AG20443 (cell line): ENCODE results near the gene GAA.
"Not testable (repeated sequence)": the region's sequence is repeated elsewhere in the genome, so short reads cannot be mapped to it uniquely, and the experiment has no call there.

ENCODE experiments used
- DNase-seq: peaks from one replicate; pipeline ENCODE4 v3.0.0; 2012; ENCODE audit warnings: low spot score, mixed read lengths

The GAA gene

GRCh38 chr17:80083136-80083661, 18.2 kb upstream of the GAA start:
- DNase-seq = no peak

GRCh38 chr17:80084773-80085172, 16.6 kb upstream of the GAA start:
- no peak for DNase-seq

- DNase-seq = no peak
Measured at GRCh38 chr17:80086081-80086480, 15.3 kb upstream of the GAA start.

GRCh38 chr17:80086616-80087015, 14.8 kb upstream of the GAA start:
- no peak for DNase-seq

GRCh38 chr17:80087346-80088265, 13.8 kb upstream of the GAA start:
- DNase-seq = no peak

- no peak for DNase-seq
Measured at GRCh38 chr17:80089762-80090161, 11.6 kb upstream of the GAA start.

- DNase-seq = not testable (repeated sequence)
Measured at GRCh38 chr17:80090164-80090563, 11.2 kb upstream of the GAA start.

GRCh38 chr17:80091376-80091775, 10.0 kb upstream of the GAA start:
- DNase-seq = no peak

GRCh38 chr17:80092959-80093358, 8.4 kb upstream of the GAA start:
- no peak for DNase-seq

- no peak for DNase-seq
Measured at GRCh38 chr17:80095038-80095843, 6.1 kb upstream of the GAA start.

GRCh38 chr17:80095844-80096475, 5.4 kb upstream of the GAA start:
- DNase-seq = no peak

- DNase-seq = no peak
Measured at GRCh38 chr17:80096561-80097021, 4.8 kb upstream of the GAA start.

- DNase-seq = no peak
Measured at GRCh38 chr17:80097127-80097621, 4.2 kb upstream of the GAA start.

GRCh38 chr17:80097844-80098691, 3.3 kb upstream of the GAA start:
- DNase-seq = no peak

- DNase-seq = no peak
Measured at GRCh38 chr17:80099291-80100034, 1.9 kb upstream of the GAA start.

- no peak for DNase-seq
Measured at GRCh38 chr17:80100035-80100323, 1.4 kb upstream of the GAA start.

GRCh38 chr17:80101946-80102663, 724 bp downstream of the GAA start:
- DNase-seq = peak; percentile 41

GRCh38 chr17:80102664-80103448, 1.5 kb downstream of the GAA start:
- no peak for DNase-seq

GRCh38 chr17:80103449-80104085, 2.2 kb downstream of the GAA start:
- no peak for DNase-seq
